ENCODE data around the gene PITX1.
A peak's percentile ranks its signal among the peaks of the same experiment; 100 is the strongest.
"Not testable (repeated sequence)": the region's sequence is repeated elsewhere in the genome, so short reads cannot be mapped to it uniquely, and the experiment has no call there.

The PITX1 gene

GRCh38 chr5:135033901-135034235, at the start of gene PITX1:
Gene PITX1, minus strand, starts transcription at chr5:135034228. Its CDS starts 347 bp downstream, at chr5:135033881.
- DNase-seq = no peak

GRCh38 chr5:135083334-135083733, 49.3 kb upstream of the PITX1 start:
- DNase-seq = not testable (repeated sequence)

- no peak for DNase-seq
Observed at GRCh38 chr5:135081240-135081639, 47.2 kb upstream of the PITX1 start.

- no peak for DNase-seq
Observed at GRCh38 chr5:135079760-135080159, 45.7 kb upstream of the PITX1 start.

GRCh38 chr5:135079099-135079681, 45.2 kb upstream of the PITX1 start:
- no peak for DNase-seq

GRCh38 chr5:135076801-135077200, 42.8 kb upstream of the PITX1 start:
- no peak for DNase-seq

GRCh38 chr5:135076051-135076491, 42.0 kb upstream of the PITX1 start:
- no peak for DNase-seq

- DNase-seq = no peak
Observed at GRCh38 chr5:135075621-135076020, 41.6 kb upstream of the PITX1 start.

- no peak for DNase-seq
Observed at GRCh38 chr5:135073761-135074345, 39.8 kb upstream of the PITX1 start.

- DNase-seq = peak; percentile 52
Observed at GRCh38 chr5:135072387-135073281, 38.6 kb upstream of the PITX1 start.

- no peak for DNase-seq
Observed at GRCh38 chr5:135071311-135071710, 37.3 kb upstream of the PITX1 start.

- DNase-seq = no peak
Observed at GRCh38 chr5:135069895-135070657, 36.0 kb upstream of the PITX1 start.

GRCh38 chr5:135069016-135069770, 35.2 kb upstream of the PITX1 start:
- DNase-seq = no peak

- DNase-seq = no peak
Observed at GRCh38 chr5:135067587-135067986, 33.6 kb upstream of the PITX1 start.

GRCh38 chr5:135066781-135067180, 32.8 kb upstream of the PITX1 start:
- no peak for DNase-seq

GRCh38 chr5:135065306-135066265, 31.6 kb upstream of the PITX1 start:
- no peak for DNase-seq

GRCh38 chr5:135064235-135064570, 30.2 kb upstream of the PITX1 start:
- DNase-seq = no peak

GRCh38 chr5:135063511-135064234, 29.6 kb upstream of the PITX1 start:
- no peak for DNase-seq

- no peak for DNase-seq
Observed at GRCh38 chr5:135063056-135063445, 29.0 kb upstream of the PITX1 start.

- DNase-seq = no peak
Observed at GRCh38 chr5:135062216-135063055, 28.4 kb upstream of the PITX1 start.
